NB4 (cell line): ENCODE measurements around the gene PIPOX.

Source experiments
- POLR2A ChIP-seq: IDR thresholded peaks from 2 replicates; pipeline ENCODE4 v1.6.1; 2011; ENCODE audit warnings: mild to moderate bottlenecking; ENCODE audit not compliant: insufficient read length; ENCODE audit errors: extremely low read depth
- TF ChIP-seq, protein P1 (sequence below): IDR thresholded peaks from one replicate; pipeline ENCODE4 v1.5.1; 2012; ENCODE audit warnings: low read depth, low read length

- TF ChIP-seq, protein P1, sequence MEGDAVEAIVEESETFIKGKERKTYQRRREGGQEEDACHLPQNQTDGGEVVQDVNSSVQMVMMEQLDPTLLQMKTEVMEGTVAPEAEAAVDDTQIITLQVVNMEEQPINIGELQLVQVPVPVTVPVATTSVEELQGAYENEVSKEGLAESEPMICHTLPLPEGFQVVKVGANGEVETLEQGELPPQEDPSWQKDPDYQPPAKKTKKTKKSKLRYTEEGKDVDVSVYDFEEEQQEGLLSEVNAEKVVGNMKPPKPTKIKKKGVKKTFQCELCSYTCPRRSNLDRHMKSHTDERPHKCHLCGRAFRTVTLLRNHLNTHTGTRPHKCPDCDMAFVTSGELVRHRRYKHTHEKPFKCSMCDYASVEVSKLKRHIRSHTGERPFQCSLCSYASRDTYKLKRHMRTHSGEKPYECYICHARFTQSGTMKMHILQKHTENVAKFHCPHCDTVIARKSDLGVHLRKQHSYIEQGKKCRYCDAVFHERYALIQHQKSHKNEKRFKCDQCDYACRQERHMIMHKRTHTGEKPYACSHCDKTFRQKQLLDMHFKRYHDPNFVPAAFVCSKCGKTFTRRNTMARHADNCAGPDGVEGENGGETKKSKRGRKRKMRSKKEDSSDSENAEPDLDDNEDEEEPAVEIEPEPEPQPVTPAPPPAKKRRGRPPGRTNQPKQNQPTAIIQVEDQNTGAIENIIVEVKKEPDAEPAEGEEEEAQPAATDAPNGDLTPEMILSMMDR: no peak
- no peak for TF ChIP-seq POLR2A
These were observed 42.3 kb downstream of the PIPOX start for GRCh38 chr17:29085223-29085622.
